HepG2 (cell line): ENCODE data around the gene SHISA5. TPM values are rescaled to one million over a fixed set of nuclear protein-coding genes. Genes with fewer than 3 reads are reported as not detected.
A peak's percentile ranks its signal among the peaks of the same experiment; 100 is the strongest.

Experiments
- DMTF1 ChIP-seq: sonication (generic); formaldehyde crosslinking; IDR thresholded peaks from 2 replicates; pipeline ENCODE4 v1.4.0; 2020; ENCODE audit warnings: mild to moderate bottlenecking, missing genetic modification reagents
- KAT2B ChIP-seq: fragments of 150-350 bp; IDR thresholded peaks from 2 replicates; pipeline ENCODE4 v1.6.1; 2014; ENCODE audit warnings: low read depth, low read length, borderline replicate concordance
- KDM3A ChIP-seq: IDR thresholded peaks from 2 replicates; pipeline ENCODE4 v1.6.1; 2018; ENCODE audit warnings: low read depth, missing compliant biosample characterization
- KLF11 ChIP-seq: IDR thresholded peaks from 2 replicates; pipeline ENCODE4 v1.6.1; 2016; ENCODE audit warnings: missing compliant biosample characterization
- NFRKB ChIP-seq: fragments of 450-650 bp; IDR thresholded peaks from 2 replicates; pipeline ENCODE4 v1.6.1; 2017
- PPARG ChIP-seq: conservative IDR thresholded peaks from 2 replicates; pipeline ENCODE4 v1.6.1; 2016; ENCODE audit warnings: missing biosample characterization, missing genetic modification reagents
- SETDB1 ChIP-seq: sonication (generic); formaldehyde crosslinking; IDR thresholded peaks from 2 replicates; pipeline ENCODE4 v1.5.1; 2020; ENCODE audit warnings: missing genetic modification reagents, mild to moderate bottlenecking, borderline replicate concordance
- SNAPC5 ChIP-seq: sonication (generic); formaldehyde crosslinking; IDR thresholded peaks from 2 replicates; pipeline ENCODE4 v1.8.1; 2023; ENCODE audit warnings: mild to moderate bottlenecking, missing genetic modification reagents, borderline replicate concordance
- TRIM24 ChIP-seq: sonication (generic); formaldehyde crosslinking; IDR thresholded peaks from 2 replicates; pipeline ENCODE4 v1.8.0; 2022; ENCODE audit warnings: mild to moderate bottlenecking, missing genetic modification reagents
- ZMYM3 ChIP-seq: sonication (generic); formaldehyde crosslinking; IDR thresholded peaks from 2 replicates; pipeline ENCODE4 v1.5.1; 2020; ENCODE audit warnings: mild to moderate bottlenecking, missing genetic modification reagents
- ZNF382 ChIP-seq: sonication (generic); formaldehyde crosslinking; IDR thresholded peaks from 2 replicates; pipeline ENCODE4 v1.5.0; 2020; ENCODE audit warnings: missing genetic modification reagents, mild to moderate bottlenecking, borderline replicate concordance
- ZNF468 ChIP-seq: sonication (generic); formaldehyde crosslinking; IDR thresholded peaks from 2 replicates; pipeline ENCODE4 v1.8.0; 2022; ENCODE audit warnings: mild to moderate bottlenecking, moderate library complexity, missing genetic modification reagents
- ZSCAN20 ChIP-seq: sonication (generic); formaldehyde crosslinking; IDR thresholded peaks from 2 replicates; pipeline ENCODE4 v1.4.0; 2020; ENCODE audit warnings: missing genetic modification reagents, mild to moderate bottlenecking, borderline replicate concordance
- polyA plus RNA-seq, 8 experiments: library from polyadenylated mRNA; depleted of rRNA in 3 of 8; stranded (reverse) in 7 of 8; unstranded in 1 of 8; fragments of >200 nt; fragmentation: Illumina TruSeq in 4 of 8; extraction: Trizol in 4 of 8; gene quantifications; 2 replicates each; pipeline versions ENCODE4 v1.2.1 to v1.2.3, GENCODE V29; 2011 to 2016; ENCODE audit warnings: low read depth in 4 of 8, missing spikeins in 1 of 8, mixed read lengths in 1 of 8; ENCODE audit not compliant: insufficient read depth in 1 of 8
- total RNA-seq, 5 experiments: library from RNA; depleted of rRNA; stranded (reverse); fragments of >200 nt; fragmentation: Illumina TruSeq; extraction: Trizol; gene quantifications; 2 replicates each; pipeline ENCODE4 v1.2.3, GENCODE V29; 2016; ENCODE audit warnings: low read depth in 1 of 5
- TF ChIP-seq, protein P1 (sequence below): IDR thresholded peaks from 2 replicates; pipeline ENCODE4 v1.6.1; 2016; ENCODE audit warnings: low read depth, missing genetic modification reagents, missing compliant biosample characterization
- TF ChIP-seq, protein P2 (sequence below): IDR thresholded peaks from 2 replicates; pipeline ENCODE4 v1.6.1; 2012; ENCODE audit warnings: low read depth, low read length, improper control_type of control experiment
- TF ChIP-seq, protein P3 (sequence below): sonication (generic); formaldehyde crosslinking; IDR thresholded peaks from 2 replicates; pipeline ENCODE4 v1.4.0; 2020; ENCODE audit warnings: low read depth, mild to moderate bottlenecking, missing genetic modification reagents
- TF ChIP-seq, protein P4 (sequence below): sonication (generic); formaldehyde crosslinking; IDR thresholded peaks from 2 replicates; pipeline ENCODE4 v1.8.0; 2022; ENCODE audit warnings: mild to moderate bottlenecking, missing genetic modification reagents; ENCODE audit not compliant: insufficient replicate concordance

SHISA5 gene
- total and polyA plus RNA-seq, 2 of the 13 experiments (the other 11 are each of a cell fraction or from before 2014, with no cell fraction given), result 75.8 to 91.4 TPM

DNA sequence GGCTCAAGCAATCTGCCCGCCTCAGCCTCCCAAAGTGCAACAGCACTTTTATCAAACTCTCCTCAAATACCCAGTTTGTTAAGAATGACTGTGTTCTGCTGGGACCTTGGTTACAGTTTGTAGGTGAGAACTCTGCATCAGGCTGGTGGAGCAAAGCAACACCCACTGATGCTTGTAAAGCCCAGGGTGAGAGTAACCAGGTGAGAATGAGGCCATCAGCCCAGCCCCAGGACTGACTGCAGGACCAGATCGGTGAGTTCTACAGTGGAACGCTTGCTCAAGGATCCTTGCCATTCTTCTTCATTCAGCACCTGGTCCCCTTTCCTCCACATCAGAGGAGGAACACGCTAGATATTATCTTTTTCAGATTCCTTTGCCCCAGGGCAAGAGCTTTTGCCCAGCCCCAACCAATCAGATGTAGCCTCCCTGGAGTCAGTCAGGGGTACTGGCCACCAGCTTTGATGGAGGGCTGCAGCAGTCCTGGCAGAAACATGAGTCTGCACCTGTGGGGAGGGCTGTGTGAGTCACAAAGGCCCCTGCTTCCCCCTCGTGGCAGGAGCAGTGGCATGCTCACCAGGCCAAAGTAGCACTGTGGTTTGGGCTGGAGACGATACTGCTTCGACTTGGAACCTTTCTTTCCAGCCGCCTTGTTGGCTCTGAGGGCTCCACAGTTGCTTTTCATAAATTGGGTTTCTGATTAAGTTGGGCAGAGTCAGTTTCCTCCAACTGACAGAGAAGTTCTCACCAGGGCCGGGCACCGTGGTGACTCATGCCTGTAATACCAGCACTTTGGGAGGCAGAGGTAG lies 3.5 kb upstream of the SHISA5 start (continued):
- TF ChIP-seq, protein P1, sequence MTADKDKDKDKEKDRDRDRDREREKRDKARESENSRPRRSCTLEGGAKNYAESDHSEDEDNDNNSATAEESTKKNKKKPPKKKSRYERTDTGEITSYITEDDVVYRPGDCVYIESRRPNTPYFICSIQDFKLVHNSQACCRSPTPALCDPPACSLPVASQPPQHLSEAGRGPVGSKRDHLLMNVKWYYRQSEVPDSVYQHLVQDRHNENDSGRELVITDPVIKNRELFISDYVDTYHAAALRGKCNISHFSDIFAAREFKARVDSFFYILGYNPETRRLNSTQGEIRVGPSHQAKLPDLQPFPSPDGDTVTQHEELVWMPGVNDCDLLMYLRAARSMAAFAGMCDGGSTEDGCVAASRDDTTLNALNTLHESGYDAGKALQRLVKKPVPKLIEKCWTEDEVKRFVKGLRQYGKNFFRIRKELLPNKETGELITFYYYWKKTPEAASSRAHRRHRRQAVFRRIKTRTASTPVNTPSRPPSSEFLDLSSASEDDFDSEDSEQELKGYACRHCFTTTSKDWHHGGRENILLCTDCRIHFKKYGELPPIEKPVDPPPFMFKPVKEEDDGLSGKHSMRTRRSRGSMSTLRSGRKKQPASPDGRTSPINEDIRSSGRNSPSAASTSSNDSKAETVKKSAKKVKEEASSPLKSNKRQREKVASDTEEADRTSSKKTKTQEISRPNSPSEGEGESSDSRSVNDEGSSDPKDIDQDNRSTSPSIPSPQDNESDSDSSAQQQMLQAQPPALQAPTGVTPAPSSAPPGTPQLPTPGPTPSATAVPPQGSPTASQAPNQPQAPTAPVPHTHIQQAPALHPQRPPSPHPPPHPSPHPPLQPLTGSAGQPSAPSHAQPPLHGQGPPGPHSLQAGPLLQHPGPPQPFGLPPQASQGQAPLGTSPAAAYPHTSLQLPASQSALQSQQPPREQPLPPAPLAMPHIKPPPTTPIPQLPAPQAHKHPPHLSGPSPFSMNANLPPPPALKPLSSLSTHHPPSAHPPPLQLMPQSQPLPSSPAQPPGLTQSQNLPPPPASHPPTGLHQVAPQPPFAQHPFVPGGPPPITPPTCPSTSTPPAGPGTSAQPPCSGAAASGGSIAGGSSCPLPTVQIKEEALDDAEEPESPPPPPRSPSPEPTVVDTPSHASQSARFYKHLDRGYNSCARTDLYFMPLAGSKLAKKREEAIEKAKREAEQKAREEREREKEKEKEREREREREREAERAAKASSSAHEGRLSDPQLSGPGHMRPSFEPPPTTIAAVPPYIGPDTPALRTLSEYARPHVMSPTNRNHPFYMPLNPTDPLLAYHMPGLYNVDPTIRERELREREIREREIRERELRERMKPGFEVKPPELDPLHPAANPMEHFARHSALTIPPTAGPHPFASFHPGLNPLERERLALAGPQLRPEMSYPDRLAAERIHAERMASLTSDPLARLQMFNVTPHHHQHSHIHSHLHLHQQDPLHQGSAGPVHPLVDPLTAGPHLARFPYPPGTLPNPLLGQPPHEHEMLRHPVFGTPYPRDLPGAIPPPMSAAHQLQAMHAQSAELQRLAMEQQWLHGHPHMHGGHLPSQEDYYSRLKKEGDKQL (CRISPR knock-in tag), result no peak
- TF ChIP-seq KAT2B (no peak), PPARG (CRISPR knock-in tag) (no peak), KLF11 (0 out of 2 replicates have a peak, but pooled peaks have one; percentile 57), NFRKB (no peak), ZSCAN20 (CRISPR knock-in tag) (no peak), DMTF1 (no peak), KDM3A (0 out of 2 replicates have a peak, but pooled peaks have one; percentile 31), ZNF382 (CRISPR knock-in tag) (no peak), SETDB1 (CRISPR knock-in tag) (no peak), ZNF468 (CRISPR knock-in tag) (no peak), SNAPC5 (CRISPR knock-in tag) (no peak), ZMYM3 (no peak), TRIM24 (CRISPR knock-in tag) (no peak)
- TF ChIP-seq, protein P2, sequence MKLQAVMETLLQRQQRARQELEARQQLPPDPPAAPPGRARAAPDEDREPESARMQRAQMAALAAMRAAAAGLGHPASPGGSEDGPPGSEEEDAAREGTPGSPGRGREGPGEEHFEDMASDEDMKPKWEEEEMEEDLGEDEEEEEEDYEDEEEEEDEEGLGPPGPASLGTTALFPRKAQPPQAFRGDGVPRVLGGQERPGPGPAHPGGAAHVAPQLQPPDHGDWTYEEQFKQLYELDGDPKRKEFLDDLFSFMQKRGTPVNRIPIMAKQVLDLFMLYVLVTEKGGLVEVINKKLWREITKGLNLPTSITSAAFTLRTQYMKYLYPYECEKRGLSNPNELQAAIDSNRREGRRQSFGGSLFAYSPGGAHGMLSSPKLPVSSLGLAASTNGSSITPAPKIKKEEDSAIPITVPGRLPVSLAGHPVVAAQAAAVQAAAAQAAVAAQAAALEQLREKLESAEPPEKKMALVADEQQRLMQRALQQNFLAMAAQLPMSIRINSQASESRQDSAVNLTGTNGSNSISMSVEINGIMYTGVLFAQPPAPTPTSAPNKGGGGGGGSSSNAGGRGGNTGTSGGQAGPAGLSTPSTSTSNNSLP, result no peak
- TF ChIP-seq, protein P3, sequence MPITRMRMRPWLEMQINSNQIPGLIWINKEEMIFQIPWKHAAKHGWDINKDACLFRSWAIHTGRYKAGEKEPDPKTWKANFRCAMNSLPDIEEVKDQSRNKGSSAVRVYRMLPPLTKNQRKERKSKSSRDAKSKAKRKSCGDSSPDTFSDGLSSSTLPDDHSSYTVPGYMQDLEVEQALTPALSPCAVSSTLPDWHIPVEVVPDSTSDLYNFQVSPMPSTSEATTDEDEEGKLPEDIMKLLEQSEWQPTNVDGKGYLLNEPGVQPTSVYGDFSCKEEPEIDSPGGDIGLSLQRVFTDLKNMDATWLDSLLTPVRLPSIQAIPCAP (CRISPR knock-in tag), result no peak
- TF ChIP-seq, protein P4, sequence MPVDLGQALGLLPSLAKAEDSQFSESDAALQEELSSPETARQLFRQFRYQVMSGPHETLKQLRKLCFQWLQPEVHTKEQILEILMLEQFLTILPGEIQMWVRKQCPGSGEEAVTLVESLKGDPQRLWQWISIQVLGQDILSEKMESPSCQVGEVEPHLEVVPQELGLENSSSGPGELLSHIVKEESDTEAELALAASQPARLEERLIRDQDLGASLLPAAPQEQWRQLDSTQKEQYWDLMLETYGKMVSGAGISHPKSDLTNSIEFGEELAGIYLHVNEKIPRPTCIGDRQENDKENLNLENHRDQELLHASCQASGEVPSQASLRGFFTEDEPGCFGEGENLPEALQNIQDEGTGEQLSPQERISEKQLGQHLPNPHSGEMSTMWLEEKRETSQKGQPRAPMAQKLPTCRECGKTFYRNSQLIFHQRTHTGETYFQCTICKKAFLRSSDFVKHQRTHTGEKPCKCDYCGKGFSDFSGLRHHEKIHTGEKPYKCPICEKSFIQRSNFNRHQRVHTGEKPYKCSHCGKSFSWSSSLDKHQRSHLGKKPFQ (CRISPR knock-in tag), result no peak
